Suppressor macrophage treated with lipopolysaccharide for 4 hours (primary cell): ENCODE data around the gene TOMM5.
A peak's percentile ranks its signal among the peaks of the same experiment; 100 is the strongest.

ENCODE experiments used
- DNase-seq: peaks from one replicate; pipeline ENCODE4 v3.0.0-alpha.2; 2020

TOMM5 gene

DNA sequence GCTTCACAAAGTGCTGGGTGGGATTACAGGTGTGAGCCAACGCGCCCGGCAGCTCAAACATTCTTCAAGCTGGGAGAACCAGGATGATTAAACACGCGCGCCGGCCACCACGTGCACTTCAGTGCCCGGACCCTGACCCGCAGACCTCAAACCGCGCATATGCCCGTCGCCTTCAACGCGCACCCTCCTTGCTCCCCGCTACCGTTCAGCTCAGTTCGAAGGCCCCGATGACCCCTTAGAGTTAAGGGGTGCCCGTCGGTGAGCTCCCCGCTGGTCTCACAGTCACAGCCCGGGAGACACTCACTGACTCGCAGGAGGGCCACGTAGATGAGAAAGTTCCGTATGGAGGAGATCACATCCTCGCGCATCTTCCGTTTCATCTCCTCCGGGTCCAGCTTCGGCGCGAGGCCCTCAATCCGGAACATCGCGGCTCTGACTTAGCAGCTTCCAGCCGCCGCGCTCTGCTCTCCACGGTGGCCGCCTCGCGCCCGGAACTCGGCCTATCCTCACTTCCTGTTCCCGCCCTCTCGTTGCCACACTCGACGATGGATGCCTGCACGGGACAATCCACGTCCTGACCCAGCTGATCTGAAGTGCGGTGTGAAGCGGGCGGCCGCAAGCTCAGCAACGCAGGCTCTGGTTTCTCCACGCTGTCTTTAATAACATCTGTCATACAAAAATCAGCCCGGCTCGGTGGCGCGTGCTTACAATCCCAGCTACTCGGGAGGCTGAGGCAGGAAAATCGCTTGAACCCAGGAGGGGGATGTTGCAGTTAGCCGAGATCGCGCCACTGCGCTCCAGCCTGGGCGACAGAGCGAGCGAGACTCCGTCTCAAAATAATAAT, at the start of gene TOMM5:
TOMM5 (minus strand) TSS at position 490 of the 844 bp plus-strand sequence; CDS start at position 425, 65 bp downstream.
- DNase-seq, result peak; percentile 93

DNA sequence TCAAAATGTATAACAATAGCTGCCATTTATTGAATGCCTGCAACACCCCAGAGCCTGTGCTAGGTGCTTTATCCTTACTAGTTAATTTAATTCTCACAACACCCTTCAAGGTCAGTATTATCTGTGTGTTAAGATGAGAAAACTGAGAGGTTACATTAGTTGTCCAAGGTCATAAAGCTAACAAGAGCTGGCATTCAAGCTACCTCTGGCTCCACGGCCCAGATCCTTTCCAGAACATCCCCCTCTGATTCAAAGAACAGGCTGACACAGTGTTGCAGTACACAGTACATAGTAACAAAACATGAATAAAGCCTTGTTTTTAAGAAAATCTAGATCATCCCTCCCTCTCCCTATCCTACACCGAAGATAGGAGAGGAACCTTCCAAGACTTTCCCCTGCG, 48.9 kb upstream of the TOMM5 start:
- DNase-seq, result no peak

DNA sequence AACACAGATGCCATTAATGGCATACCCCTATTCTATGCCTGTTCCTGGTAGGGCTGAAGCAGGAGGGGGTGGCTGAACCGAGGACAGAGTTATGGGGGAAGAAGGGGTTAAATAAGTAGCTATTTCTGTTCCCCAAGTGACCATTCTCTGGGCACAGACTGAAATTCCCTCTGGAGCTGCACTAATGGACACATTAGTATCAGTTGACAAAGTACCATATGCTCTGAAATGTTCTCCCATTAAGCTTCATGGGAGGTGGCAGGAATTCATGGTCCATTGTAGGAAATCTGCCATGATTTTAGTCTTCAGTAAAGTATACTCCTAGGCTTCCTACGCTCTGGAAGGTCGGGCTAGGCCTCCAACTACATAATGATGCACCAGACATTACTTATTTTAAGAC, 47.8 kb upstream of the TOMM5 start:
- DNase-seq, result no peak

DNA sequence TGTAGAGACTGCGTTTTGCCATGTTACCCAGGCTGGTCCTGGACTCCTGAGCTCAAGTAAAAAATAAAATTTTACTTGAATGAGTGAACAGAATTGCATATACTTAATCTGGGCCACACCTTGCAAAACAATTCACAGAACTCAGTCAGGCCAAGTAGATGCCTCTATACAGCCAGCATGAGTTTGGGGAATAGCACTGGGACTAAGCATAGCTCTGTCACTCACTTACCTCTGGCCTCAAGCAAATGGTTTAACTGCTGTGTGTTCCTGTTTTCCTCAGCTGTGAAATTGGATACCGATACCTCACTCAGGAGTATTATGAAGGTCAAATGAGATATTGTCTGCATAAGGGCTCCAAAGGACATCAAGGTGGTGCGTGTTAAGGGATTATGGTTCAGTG, 47.4 kb upstream of the TOMM5 start:
- no peak for DNase-seq

DNA sequence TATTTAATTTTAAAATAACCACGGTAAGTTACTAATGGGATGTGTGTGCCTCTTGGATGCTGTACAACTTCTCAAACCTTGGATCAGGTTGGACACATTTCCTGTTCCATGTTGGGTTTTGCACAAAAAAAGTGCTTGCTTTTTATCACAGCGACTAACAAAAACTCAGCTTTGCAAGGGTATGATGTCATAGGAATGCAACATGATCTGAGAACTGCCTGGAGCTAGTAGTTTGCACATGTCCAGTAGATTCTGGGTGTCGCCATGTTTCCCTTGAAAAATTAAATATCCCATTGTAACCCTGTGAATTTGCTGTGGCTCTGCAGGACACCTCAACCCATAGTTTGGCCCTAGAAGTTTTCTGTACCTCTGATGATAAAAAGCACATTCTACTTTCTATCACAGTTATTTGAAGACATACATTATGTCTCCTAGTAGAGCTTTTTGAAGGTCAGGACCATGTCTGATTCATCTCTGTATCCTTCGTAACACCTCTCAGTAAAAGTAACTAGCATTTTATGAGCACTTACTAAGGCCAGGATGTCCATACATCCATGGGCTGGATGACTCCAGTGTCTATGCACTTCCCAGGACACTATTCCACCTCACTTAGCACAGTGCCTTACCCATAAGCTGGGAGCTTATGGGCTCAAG, 46.8 kb upstream of the TOMM5 start:
- DNase-seq, result no peak

DNA sequence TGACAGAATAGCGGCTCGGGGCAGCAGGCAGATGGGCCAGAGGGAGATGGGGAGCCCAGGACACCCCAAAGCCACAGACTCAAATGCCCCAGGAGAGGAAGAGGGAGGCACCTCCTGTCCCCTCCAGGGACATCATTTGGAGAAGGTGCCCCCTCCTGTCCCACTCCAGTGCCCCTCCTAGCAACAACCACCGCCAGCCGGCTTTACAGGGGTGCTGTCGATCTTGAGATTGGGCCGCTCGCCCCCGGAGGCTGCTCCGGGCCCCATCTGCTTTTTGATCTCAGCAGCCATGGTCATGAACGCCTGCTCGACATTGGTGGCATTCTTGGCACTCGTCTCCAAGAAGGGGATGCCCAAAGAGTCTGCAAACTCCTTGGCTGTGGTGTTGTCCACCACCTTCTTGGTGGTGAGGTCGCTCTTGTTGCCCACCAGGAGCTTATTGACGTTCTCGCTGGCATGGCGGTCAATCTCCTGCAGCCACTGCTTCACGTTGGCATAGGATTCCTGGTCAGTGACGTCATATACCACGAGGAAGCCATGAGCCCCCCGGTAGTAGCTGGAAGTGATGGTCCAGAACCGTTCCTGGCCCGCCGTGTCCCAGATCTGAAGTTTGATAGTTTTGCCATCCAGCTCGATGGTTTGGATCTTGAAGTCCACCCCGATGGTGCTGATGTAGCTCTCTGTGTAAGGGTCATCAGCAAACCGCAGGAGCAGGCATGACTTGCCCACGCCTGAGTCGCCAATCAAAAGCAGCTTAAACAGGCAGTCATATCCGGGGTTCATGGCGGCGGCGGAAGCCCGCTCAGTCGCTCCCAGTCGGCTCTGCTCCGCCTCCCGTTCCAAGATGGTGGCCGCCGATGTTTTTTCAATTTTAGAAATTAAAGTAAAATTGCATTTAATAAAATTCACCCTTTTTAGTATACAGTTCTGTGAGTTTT, 44.4 kb upstream of the TOMM5 start:
- no peak for DNase-seq

DNA sequence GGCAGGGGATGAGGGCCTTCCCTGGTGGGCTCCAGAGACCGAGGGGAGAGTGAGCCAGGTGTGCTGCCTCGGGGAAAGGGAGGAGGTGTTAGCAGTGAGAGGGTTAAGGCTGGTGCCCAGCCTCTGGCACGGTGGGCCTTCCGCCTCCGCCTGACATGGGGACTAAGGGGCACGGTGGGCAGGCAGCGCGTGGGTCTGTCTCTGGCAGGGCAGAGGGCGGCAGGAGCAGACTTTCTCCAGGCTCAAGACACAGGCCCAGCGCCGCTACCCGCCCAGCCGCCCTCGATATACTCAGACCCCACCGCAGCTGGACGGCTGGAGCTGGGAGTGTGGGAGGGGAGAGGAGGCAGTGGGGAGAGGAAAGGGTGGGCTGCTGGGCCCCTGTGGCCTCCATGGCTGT, 43.4 kb upstream of the TOMM5 start:
- DNase-seq, result no peak

DNA sequence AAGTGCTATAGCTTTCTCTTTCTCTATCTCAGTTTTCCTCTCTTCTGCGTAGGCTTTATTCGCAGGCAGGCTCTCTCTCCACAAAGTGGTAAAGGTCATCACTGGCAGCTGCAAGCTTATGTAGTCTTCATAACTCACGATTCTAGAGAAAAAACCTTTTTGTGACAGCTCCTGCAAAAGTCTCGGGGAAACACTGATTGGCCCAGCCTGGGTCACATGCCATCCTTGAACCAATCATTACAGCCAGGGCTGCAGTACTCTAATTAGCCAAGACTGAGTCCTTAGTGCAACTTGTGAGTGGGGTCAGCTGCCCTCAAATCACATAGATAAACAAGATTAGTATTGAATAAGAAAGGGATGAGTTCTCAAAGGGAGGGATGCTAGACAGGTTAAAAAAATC, 40.1 kb upstream of the TOMM5 start:
- DNase-seq, result no peak

DNA sequence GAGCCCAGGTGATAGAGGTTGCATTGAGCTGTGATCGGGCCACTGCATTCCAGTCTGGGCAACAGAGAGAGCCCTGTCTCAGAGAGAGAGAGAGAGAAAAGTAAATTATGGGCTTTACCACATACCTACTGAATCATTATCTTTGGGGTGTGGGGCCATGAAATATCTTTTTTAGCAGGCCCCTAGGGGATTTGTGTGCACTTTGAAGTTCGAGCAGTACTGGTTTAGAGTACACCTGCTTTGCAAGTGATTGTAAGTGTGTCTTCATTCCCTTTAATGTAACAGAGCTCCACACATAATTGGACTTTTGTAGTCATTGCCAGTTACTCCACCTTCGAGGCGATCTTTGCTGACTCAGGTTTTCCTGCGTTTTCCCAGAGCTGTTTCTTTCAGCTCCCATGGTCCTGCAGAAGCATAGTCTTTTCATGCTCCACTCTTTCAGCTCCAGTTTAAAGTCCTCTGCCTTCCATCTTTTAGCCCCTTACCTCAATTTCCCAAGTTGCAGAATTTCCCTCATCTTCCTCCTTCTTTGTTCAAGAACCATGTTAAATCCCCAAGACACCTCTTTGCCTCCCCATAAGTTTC, 34.4 kb upstream of the TOMM5 start:
- no peak for DNase-seq

DNA sequence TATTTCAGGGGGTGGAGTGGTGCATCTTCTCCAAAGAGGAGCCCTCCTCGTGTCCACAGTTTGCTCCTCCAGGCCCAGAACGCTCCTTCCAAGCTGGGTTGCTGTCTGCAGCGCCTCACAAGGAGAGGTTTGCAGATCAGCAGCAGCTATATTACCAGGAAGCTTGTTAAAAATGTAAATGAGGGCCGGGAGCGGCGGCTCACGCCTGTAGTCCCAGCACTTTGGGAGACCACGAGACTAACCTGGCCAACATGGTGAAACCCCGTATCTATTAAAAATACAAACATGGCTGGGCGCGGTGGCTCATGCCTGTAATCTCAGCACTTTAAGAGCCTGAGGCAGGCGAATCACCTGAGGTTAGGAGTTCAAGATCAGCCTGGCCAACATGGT, 33.4 kb upstream of the TOMM5 start:
- no peak for DNase-seq

DNA sequence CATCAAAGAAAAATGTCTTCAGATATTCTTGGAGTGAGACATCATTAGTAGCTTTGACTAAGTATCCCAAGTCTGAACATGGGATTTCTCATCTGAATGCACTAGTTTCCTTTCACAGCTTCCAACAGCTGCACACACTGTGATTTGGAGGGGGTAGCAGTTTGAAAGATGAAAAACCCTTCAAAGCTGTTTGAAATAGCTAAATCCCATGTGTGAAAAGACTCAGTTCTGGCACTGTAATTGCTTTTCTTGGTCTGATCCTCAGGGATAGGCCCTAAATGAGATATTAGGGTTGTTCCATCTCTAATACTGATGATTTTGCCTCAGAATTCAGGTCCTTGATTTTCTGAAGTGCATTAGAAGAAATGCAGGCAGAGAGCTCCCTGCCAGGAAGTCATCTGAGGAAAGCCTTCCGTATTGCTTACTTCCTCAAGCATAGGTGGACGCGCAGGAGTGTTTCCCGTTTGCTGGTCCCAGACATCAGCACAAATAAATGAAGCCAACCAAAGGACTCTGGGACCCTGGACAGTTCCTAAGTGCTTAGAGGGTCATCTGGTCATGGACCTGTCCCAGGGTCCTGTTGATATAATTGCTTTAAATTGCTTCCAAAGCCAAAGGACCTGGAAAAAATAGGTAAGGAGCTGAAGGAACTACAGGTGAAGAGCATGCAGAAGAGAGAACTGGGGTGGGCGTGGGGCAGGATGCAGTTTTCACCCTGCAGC, 32.8 kb upstream of the TOMM5 start:
- no peak for DNase-seq

DNA sequence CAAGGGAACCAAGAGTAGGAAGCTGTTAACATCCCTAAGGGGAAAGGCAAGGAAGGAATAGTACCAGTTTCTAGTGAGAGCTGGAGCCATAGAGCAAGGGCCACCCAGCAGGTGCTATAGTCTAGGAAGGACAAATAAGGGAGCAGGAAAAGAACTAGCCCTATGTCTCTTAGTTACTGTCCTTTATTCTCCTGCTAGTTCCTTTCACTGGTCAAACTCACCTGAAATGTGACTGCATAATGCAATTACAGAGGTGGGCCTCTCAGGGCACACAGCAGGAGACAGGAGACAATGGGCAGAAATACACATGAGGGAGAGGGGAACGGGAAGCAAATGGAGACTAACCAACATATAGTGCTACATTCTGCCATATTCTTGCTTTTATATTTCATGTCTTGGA, 31.7 kb upstream of the TOMM5 start:
- no peak for DNase-seq

DNA sequence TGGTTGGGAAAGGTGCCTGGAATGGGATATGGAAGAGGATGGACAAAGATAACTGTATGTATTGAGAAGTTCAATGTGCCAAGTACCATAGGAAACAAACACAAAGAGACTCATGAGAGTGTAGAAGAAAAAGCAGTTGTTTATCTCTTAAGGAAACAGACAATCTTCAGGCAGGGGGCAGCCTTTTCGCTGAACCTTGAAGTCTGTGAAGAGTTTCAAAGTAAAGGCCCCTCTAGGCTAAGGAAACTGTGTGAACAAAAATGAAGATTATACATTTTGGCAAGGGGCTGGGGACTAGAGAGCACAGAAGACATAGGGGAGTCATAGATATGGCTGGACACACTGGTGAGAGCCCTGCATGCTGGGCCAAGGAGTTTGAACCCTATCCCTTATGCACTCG, 30.9 kb upstream of the TOMM5 start:
- DNase-seq, result no peak

DNA sequence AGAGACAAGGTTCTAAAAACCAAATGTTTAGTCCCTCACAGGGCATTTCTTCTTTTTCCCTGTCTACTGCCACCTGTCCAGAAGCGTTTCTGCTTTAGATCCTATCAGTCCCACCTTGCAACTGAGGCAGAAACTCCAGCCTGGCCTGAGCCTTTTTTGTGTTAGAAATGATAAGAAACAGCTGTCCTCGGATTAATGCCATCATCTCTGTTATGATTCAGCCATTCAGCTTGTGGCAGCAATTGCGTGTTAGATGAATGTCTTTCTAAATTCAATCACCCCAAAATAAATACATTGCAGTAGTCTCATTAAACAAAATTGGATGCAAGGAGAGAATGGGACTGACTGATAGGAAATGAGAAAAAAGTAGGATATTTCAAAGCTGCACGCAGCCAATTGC, 30.1 kb upstream of the TOMM5 start:
- DNase-seq, result no peak

DNA sequence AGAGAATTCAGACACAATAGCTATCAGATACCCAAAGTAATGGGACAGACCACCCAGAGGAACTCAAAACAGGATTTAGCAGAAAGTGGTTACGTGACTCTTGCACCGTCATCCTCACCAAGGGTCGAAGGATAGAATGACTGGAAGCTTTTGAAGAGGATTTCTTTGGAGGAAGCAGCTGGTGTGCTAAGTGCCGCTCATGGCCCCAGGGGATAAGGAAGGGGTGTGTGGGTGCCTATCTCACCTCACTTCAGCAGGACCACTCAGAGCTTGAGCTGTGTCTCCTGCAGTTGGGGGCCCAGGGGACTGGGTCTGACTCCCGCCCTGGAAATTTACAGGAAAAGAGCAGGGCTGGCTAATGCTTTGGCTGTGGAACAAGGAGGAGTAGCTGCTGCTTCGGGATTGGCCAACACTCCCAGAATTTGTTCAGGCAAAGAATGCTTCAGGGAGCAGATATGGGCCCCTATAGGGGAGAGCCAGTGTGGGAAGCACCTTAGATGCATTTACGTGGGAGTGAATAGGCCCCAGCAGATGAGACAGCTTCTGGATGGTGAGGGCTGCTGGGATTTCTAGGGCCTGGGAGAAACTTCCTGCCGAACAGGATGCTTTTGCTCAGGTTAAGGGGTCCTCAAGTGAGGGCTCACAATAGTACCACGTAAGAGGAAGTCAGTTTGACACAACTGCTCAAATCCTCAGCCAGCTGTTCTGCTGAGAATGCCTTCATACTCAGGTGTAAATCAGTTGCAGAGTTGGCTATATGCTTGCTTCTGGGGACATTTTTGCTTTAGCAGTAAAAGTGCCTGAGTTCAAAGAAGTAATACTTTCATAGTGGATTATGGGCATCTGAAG, 29.1 kb upstream of the TOMM5 start:
- no peak for DNase-seq

DNA sequence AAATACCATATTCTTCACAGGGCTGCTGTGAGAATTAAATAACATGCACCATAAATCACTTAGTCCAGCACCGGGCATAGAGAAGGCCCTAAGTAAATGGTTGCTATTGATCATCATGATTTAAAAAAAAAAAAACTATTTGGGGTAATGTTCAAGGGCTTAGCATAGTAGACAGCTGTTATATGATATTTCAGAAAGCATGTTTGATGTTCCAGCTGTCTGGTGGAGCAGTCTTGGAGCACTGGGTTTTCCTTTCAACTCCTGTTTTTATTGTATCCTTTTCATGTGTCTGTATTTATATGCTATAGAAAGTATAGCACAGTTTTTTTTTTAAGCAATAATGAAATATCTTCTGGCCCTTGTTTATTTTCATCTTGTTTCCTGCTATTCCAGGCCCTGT, 28.0 kb upstream of the TOMM5 start:
- no peak for DNase-seq

DNA sequence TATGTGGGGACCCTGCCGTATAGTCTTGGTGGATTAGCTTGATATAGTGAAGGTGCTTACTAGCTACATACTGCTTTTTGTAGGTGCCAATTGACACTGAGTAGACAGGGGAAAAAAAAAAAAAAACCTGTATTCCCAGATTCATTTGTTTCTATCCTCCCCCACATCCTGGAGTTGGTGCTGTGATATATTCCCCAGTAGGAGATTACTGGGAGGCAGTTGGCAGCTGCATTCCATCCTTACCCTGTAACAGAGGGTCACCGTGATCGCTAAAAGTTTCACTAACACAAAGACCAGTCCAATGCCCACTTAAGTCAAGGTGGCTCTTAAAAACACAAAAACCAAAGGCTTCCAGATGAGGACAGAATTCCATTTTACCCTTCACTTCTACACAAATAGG, 27.4 kb upstream of the TOMM5 start:
- no peak for DNase-seq

DNA sequence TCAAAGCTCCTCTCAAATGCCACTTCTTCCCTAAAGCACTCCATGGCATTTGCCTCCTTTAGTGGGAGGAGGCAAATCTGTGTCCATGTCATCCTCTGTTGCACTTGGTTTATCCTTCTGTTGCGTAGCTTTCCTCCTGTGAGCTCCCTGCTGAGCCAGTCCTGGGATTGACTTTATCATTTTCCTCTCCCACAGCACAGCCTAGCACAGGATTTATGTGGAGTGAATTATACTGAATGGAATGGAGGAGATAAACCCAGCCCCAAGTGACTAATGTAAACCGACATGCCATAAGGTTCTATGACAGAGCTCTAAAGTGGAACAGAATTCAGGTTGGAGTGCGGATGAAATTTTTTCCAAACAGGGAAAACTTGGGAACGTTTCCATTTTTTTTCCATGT, 26.4 kb upstream of the TOMM5 start:
- DNase-seq, result no peak

DNA sequence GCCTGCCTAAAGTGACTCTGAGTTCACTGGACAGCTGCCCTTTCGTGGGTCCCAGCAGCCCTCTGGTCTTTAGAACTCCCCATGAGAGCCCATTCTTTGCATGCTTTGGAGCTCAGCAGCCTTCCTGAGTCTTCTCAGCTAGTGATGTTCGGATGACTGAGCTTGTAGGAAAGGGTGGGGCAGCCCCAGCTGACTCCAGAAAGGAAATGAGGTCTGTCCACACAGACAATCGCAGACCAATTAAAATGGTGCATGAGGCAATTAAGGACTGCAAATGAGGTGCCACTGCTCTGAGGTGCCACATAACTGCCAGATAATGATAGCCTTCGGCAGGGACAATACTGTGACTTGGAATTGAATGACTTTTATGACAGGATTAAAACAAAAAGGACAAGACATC, 25.4 kb upstream of the TOMM5 start:
- no peak for DNase-seq

DNA sequence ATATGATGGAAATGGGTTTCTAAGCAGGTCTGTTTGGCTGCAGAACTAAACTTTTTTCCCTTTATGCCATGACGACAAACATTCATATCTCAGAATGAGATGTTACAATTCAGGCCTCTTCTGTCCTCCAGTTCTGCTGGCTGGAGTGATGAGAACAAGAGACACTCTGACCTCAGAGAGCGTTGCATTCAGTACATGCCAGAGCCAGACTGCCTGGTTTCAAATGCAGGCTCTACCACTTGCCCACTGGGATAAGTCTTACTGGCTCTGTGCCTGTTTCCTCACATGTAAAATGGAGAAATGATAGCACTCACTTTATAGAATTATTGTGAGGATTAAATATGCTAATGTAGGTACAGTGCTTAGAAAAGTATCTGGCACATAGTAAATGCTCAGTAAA, 24.8 kb upstream of the TOMM5 start:
- no peak for DNase-seq

DNA sequence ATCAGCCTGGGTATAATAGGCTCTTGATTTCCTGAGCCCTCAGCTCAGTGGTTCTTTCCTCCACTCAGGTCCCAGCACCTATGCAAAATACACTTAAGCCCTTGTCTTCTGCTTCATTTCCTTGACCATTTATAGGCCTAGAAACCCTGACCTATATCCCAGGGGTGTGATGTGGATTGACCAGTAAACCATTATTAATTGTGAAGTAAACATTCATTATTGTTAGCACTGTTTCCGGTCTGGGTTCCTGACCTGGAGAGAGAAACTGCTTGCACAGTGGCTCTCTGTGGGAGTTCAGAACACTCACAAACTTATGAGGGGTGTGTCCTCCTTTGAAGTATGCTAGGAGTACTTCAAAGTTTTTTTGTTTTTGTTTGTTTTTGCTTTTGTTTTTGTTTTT, 19.6 kb upstream of the TOMM5 start:
- no peak for DNase-seq

DNA sequence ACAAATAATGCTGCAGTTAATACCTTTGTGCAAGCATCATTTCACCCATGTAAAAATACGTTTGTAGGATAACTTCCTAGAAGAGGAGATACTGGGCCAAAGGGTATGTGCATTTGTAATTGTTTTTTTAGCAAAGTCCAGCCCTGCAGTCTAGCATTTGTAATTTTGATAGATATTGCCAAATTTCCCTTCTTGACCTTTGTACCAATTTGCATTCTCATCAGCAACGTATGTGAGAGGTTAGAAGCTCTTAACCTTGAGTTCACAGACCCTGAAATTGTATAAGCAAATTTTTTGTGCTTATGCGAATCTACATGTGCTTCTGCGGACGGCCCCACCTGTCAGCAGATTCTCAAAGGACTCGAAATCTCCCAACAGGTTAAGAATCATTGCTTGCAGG, 18.6 kb upstream of the TOMM5 start:
- DNase-seq, result no peak
